CD4-positive, alpha-beta T cell (primary cell): ENCODE data around the gene LRRC4B. TPM values are rescaled to one million over a fixed set of nuclear protein-coding genes. Genes with fewer than 3 reads are reported as not detected.

Experiments used
- ATAC-seq: fragments of 200-7000 bp; cut with Tn5 transposase; one replicate; pipeline ENCODE4 v1.10.0; 2022; ENCODE audit warnings: mild to moderate bottlenecking; ENCODE audit not compliant: poor library complexity
- CTCF ChIA-PET: fragments of 350-600 bp; sonication (Branson Sonifier 250); formaldehyde crosslinking; loops from one replicate; lab custom pipeline; 2021; ENCODE audit warnings: antibody characterized with exemption, inconsistent platforms; lab: Charles Lee
- POLR2A ChIA-PET: fragments of 350-600 bp; sonication (Branson Sonifier 250); formaldehyde crosslinking; loops from one replicate; lab custom pipeline; 2021; ENCODE audit warnings: antibody characterized with exemption, inconsistent platforms; lab: Charles Lee
- DNase-seq, 14 experiments: peaks; one replicate each; pipeline ENCODE4 v3.0.0-alpha.2; 2013 to 2020; ENCODE audit warnings: mixed read lengths in 2 of 14
- H3K27ac ChIP-seq, 2 donors: one replicate each; pipeline versions ENCODE4 v1.5.1 to v1.7.0; 2013; ENCODE audit warnings: low read length in 2 of 2, low read depth in 1 of 2, mild to moderate bottlenecking in 1 of 2
- H3K27me3 ChIP-seq, 2 experiments: 1 replicate in 1 of 2; 2 replicates in 1 of 2; pipeline versions ENCODE4 v1.6.1 to v1.7.0; 2013; ENCODE audit warnings: low read length in 2 of 2, control low read depth in 1 of 2, mild to moderate bottlenecking in 1 of 2, moderate library complexity in 1 of 2; ENCODE audit not compliant: insufficient read depth in 2 of 2, control insufficient read depth in 1 of 2
- H3K36me3 ChIP-seq: one replicate; pipeline ENCODE4 v1.6.1; 2013; ENCODE audit warnings: low read length, control low read depth; ENCODE audit not compliant: insufficient read depth
- H3K4me1 ChIP-seq: one replicate; pipeline ENCODE4 v1.6.1; 2013; ENCODE audit warnings: low read length, control low read depth; ENCODE audit not compliant: insufficient read depth
- H3K4me3 ChIP-seq: one replicate; pipeline ENCODE4 v1.5.1; 2013; ENCODE audit warnings: mild to moderate bottlenecking, low read length, moderate library complexity
- H3K9me3 ChIP-seq, 2 experiments: 1 replicate in 1 of 2; 2 replicates in 1 of 2; pipeline versions ENCODE4 v1.6.1 to v1.7.0; 2013; ENCODE audit warnings: low read length in 2 of 2, mild to moderate bottlenecking in 2 of 2, control low read depth in 1 of 2, moderate library complexity in 1 of 2; ENCODE audit not compliant: control insufficient read depth in 1 of 2, insufficient read depth in 1 of 2
- H3K27ac Mint-ChIP-seq: one replicate; pipeline ENCODE4 v1.8.0; 2020; ENCODE audit warnings: mixed read lengths
- H3K27me3 Mint-ChIP-seq: one replicate; pipeline ENCODE4 v1.8.0; 2021; ENCODE audit warnings: mixed read lengths
- H3K36me3 Mint-ChIP-seq: one replicate; pipeline ENCODE4 v1.8.0; 2021; ENCODE audit warnings: low read depth, mixed read lengths
- H3K4me1 Mint-ChIP-seq: one replicate; pipeline ENCODE4 v1.8.0; 2021; ENCODE audit warnings: low read depth, mixed read lengths
- H3K4me3 Mint-ChIP-seq: one replicate; pipeline ENCODE4 v1.8.0; 2020; ENCODE audit warnings: mild to moderate bottlenecking, mixed read lengths
- H3K9me3 Mint-ChIP-seq: one replicate; pipeline ENCODE4 v1.8.0; 2020; ENCODE audit warnings: mixed read lengths
- intact Hi-C, 2 experiments: fragments of 100-400 bp; cut with DNase I in 1 of 2; cut with micrococcal nuclease in 1 of 2; formaldehyde crosslinking; loops; one replicate each; pipeline versions ENCODE4 v1.15.1 to v1.9.0; 2023 to 2025; cut with DNase I, micrococcal nuclease
- total RNA-seq, 174 experiments: library from RNA in 2 of 174; stranded (reverse) in 2 of 174; gene quantifications; one replicate each; pipeline ENCODE4 v1.2.3 and lab custom pipeline; 2021 to 2026
- TF ChIP-seq, protein P1 (sequence below): fragments of 200-600 bp; IDR thresholded peaks from one replicate; pipeline ENCODE4 v1.8.0; 2022; ENCODE audit warnings: antibody characterized with exemption, mild to moderate bottlenecking

The LRRC4B gene
- total RNA-seq, 2 experiments from 2014 or later: not detected

DNA sequence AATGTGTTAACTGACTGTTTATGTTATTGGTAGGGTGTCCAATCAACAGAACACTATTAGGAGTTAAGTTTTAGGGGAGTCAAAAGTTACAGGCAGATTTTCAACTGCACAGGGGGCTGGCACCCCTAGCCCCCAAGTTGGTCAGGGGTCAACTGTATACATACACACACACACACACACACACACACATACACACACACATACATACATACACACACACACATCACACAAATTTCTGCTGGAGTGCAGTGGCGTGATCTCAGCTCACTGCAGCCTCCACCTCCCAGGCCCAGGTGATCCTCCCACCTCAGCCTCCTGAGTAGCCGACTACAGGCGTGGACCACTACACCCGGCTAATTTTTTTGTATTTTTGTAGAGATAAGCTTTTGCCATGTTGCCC lies 10.2 kb downstream of the LRRC4B start:
- ATAC-seq: no peak
- Mint-ChIP-seq H3K27me3 (peaks cover 81% of the 10 kb centered on the region), H3K4me1 (peaks cover 5% of the 10 kb centered on the region), H3K27ac (no peak overlapping the region), H3K4me3 (no peak overlapping the region), H3K36me3 (no peaks in the 10 kb centered on the region), H3K9me3 (no peaks in the 10 kb centered on the region)
- DNase-seq: no peak
- Histone ChIP-seq H3K9me3 (peaks cover 0 to 14% of the 10 kb centered on the region in 2 experiments), H3K27ac (no peak overlapping the region), H3K4me3 (no peak overlapping the region), H3K36me3 (no peaks in the 10 kb centered on the region), H3K4me1 (peaks cover 14% of the 10 kb centered on the region), H3K27me3 (peaks cover 27 to 44% of the 10 kb centered on the region in 2 experiments)
- ChIA-PET CTCF (interaction anchor here (0.7 kb wide), 1 partner anchor 162 kb away, joined by 3 read pairs; no protein-coding TSS in a partner anchor), POLR2A (no interaction called here)
- TF ChIP-seq, protein P1, sequence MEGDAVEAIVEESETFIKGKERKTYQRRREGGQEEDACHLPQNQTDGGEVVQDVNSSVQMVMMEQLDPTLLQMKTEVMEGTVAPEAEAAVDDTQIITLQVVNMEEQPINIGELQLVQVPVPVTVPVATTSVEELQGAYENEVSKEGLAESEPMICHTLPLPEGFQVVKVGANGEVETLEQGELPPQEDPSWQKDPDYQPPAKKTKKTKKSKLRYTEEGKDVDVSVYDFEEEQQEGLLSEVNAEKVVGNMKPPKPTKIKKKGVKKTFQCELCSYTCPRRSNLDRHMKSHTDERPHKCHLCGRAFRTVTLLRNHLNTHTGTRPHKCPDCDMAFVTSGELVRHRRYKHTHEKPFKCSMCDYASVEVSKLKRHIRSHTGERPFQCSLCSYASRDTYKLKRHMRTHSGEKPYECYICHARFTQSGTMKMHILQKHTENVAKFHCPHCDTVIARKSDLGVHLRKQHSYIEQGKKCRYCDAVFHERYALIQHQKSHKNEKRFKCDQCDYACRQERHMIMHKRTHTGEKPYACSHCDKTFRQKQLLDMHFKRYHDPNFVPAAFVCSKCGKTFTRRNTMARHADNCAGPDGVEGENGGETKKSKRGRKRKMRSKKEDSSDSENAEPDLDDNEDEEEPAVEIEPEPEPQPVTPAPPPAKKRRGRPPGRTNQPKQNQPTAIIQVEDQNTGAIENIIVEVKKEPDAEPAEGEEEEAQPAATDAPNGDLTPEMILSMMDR: no peak
- intact Hi-C loops: loop anchor here in 1 of 2 experiments (5.0 kb wide), 1 partner anchor 201 kb away; no protein-coding TSS in a partner anchor

DNA sequence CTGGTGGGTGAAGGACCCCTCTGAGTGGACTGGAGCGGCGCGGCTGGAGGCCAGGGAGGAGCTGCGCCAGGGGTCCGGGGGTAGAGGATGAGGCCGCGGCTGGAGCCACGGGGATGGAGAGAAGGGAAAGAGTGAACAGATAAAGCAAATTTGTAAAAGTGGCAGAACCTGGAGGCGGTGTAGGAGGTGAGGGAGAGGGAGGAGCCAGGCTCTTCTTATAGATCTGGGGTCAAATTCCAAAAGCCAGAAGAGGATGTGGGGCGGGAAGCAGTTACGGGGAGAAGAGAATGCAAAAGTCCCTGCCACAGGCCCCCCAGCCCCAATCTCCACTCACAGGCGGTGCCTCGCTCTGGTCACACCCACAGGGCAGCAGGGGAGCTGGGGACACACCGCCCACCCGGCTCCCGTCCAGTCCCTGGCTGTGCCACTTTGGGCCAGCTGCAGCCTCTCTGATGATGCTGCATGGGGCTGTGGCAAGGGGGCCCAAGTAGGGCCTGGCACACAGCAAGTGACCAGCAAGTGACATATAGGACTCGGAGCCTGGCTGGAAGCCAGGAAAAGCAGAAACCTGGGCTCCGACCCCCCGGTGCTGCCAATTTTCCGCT lies 11.1 kb downstream of the LRRC4B start:
- no peak overlapping the region for H3K27ac ChIP-seq
- no peaks in the 10 kb centered on the region for H3K36me3 ChIP-seq
- Mint-ChIP-seq H3K4me1 (peaks cover 7% of the 10 kb centered on the region), H3K9me3 (no peaks in the 10 kb centered on the region), H3K27ac (no peak overlapping the region), H3K36me3 (no peaks in the 10 kb centered on the region), H3K4me3 (no peak overlapping the region), H3K27me3 (peaks cover 81% of the 10 kb centered on the region)
- DNase-seq: no peak
- intact Hi-C loops: loop anchor here (2.0 to 5.0 kb wide), 2 partner anchors 188 to 200 kb away; no protein-coding TSS in a partner anchor
- ChIA-PET POLR2A (interaction anchor here (0.6 kb wide), 1 partner anchor 46 kb away, joined by 3 read pairs; the partner anchor contains the start of gene JOSD2), CTCF (interaction anchor here (1.0 to 1.4 kb wide), 2 partner anchors 13 to 45 kb away, joined by 3 to 5 read pairs; partner anchors contain the start of gene JOSD2)
- H3K4me1 ChIP-seq: peaks cover 14% of the 10 kb centered on the region
- no peak overlapping the region for H3K4me3 ChIP-seq
- TF ChIP-seq, protein P1: no peak
- ATAC-seq: no peak
- peaks cover 30 to 50% of the 10 kb centered on the region in 2 experiments for H3K27me3 ChIP-seq
- peaks cover 0 to 14% of the 10 kb centered on the region in 2 experiments for H3K9me3 ChIP-seq

DNA sequence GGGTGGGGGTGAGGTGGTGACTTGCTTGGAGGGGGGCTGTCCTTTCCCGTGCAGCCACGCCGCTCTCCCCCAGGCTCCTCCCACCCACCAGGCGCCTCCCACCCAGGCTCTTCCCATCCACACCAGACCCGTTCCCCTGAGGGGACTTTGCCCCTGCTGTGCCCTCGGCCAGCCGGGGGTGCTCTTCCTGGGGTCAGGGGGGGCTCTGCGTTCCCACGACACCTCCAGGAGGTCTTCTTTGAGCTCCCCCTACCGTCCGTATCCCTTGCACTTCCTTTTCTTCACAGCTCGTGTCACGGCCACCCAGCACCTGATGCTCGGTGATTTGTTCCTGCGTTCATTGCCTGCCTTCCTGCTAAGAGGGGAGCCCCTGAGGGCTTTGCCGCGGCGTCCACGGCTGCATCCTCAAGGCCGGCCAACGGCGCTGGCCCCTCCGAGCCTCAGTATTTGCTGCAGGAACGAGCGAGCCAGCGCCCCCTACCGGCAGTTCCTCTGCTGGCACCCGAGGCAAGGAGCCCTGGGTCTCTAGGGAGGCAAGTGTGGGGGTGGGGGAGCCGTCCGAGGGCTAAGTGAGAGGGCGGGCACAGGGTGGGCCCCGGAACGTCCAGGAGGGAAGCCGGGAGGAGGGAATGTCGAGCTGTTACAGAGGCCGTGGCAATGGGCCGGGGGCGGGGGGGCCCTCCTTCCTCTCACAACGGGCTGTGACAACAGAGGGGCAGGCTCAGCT lies 11.8 kb downstream of the LRRC4B start:
- POLR2A ChIA-PET: interaction anchor here (0.6 to 0.7 kb wide), 2 partner anchors 45 to 199 kb away, joined by 3 read pairs; partner anchors contain the start of gene JOSD2
- peaks cover 35 to 56% of the 10 kb centered on the region in 2 experiments for H3K27me3 ChIP-seq
- Mint-ChIP-seq H3K27ac (no peak overlapping the region), H3K9me3 (no peaks in the 10 kb centered on the region), H3K27me3 (peaks cover 87% of the 10 kb centered on the region), H3K4me3 (peak overlapping the region; percentile 90), H3K36me3 (no peaks in the 10 kb centered on the region), H3K4me1 (peaks cover 9% of the 10 kb centered on the region)
- H3K9me3 ChIP-seq: peaks cover 0 to 14% of the 10 kb centered on the region in 2 experiments
- peaks cover 17% of the 10 kb centered on the region for H3K4me1 ChIP-seq
- intact Hi-C loops: loop anchor here (2.0 to 5.0 kb wide), 2 partner anchors 188 to 199 kb away; no protein-coding TSS in a partner anchor
- TF ChIP-seq, protein P1: peak; percentile 84
- H3K36me3 ChIP-seq: no peaks in the 10 kb centered on the region
- H3K4me3 ChIP-seq: peak overlapping the region; percentile 47
- CTCF ChIA-PET: interaction anchor here (0.5 to 1.4 kb wide), 7 partner anchors 12 to 199 kb away, joined by 3 to 6 read pairs (median 3); partner anchors contain the start of gene JOSD2
- ATAC-seq: peak; percentile 79
- no peak overlapping the region for H3K27ac ChIP-seq
- peak; percentile 49 to 82 (median 68) for DNase-seq
